MM.1S (cell line): ENCODE data around the gene NUTM2F.

Source experiments
- DNase-seq: peaks from one replicate; pipeline ENCODE4 v3.0.0-alpha.2; 2015
- H2AFZ ChIP-seq: fragments of 300-600 bp; sonication (generic); 2 replicates; pipeline ENCODE4 v1.6.0; 2016; ENCODE audit warnings: antibody characterized with exemption, low read length
- H3F3A ChIP-seq: fragments of 300-600 bp; sonication (generic); 2 replicates; pipeline ENCODE4 v1.6.1; 2016; ENCODE audit warnings: mild to moderate bottlenecking, antibody characterized with exemption, low read length, moderate library complexity, mixed read lengths; ENCODE audit not compliant: insufficient read depth
- H3K27ac ChIP-seq: fragments of 300-600 bp; sonication (generic); 2 replicates; pipeline ENCODE4 v1.5.1; 2016; ENCODE audit warnings: mild to moderate bottlenecking, low read length
- H3K27me3 ChIP-seq: fragments of 300-600 bp; sonication (generic); replicated peaks from 2 replicates; pipeline ENCODE4 v1.6.0; 2016; ENCODE audit warnings: low read length; ENCODE audit not compliant: insufficient read depth
- H3K36me3 ChIP-seq: fragments of 300-600 bp; sonication (generic); replicated peaks from 2 replicates; pipeline ENCODE4 v1.6.1; 2016; ENCODE audit warnings: mild to moderate bottlenecking, low read length, mixed read lengths; ENCODE audit not compliant: insufficient read depth
- H3K4me1 ChIP-seq: fragments of 300-600 bp; sonication (generic); 2 replicates; pipeline ENCODE4 v1.6.1; 2016; ENCODE audit warnings: low read length, mixed read lengths
- H3K4me2 ChIP-seq: fragments of 300-600 bp; sonication (generic); 2 replicates; pipeline ENCODE4 v1.6.0; 2016; ENCODE audit warnings: low read depth, low read length
- H3K4me3 ChIP-seq: fragments of 300-600 bp; sonication (generic); 2 replicates; pipeline ENCODE4 v1.5.1; 2016; ENCODE audit warnings: low read length, mixed read lengths
- H3K79me2 ChIP-seq: fragments of 300-600 bp; sonication (generic); 2 replicates; pipeline ENCODE4 v1.6.1; 2016; ENCODE audit warnings: mixed run types, low read length, mixed read lengths
- H3K9ac ChIP-seq: fragments of 300-600 bp; sonication (generic); 2 replicates; pipeline ENCODE4 v1.6.1; 2016; ENCODE audit warnings: low read length, mixed read lengths
- H3K9me2 ChIP-seq: fragments of 300-600 bp; sonication (generic); replicated peaks from 2 replicates; pipeline ENCODE4 v1.6.1; 2016; ENCODE audit warnings: mild to moderate bottlenecking, low read length, mixed read lengths; ENCODE audit not compliant: insufficient read depth
- H3K9me3 ChIP-seq: fragments of 300-600 bp; sonication (generic); replicated peaks from 2 replicates; pipeline ENCODE4 v1.6.1; 2016; ENCODE audit warnings: mild to moderate bottlenecking, low read length, mixed read lengths; ENCODE audit not compliant: insufficient read depth
- H4K20me1 ChIP-seq: fragments of 300-600 bp; sonication (generic); 2 replicates; pipeline ENCODE4 v1.6.1; 2016; ENCODE audit warnings: mild to moderate bottlenecking, low read length, moderate library complexity, mixed read lengths; ENCODE audit not compliant: insufficient read depth
- CTCF ChIP-seq: fragments of 300-600 bp; sonication (generic); IDR thresholded peaks from 2 replicates; pipeline ENCODE4 v1.5.1; 2016; ENCODE audit warnings: antibody characterized with exemption, low read length, mixed read lengths
- EZH2 ChIP-seq: fragments of 300-600 bp; sonication (generic); optimal IDR thresholded peaks from 2 replicates; pipeline ENCODE3; 2017; ENCODE audit warnings: low read depth, mild to moderate bottlenecking, antibody characterized with exemption, low read length, mixed read lengths
- EZH2phosphoT487 ChIP-seq: fragments of 300-600 bp; sonication (generic); IDR thresholded peaks from 2 replicates; pipeline ENCODE4 v1.6.1; 2018; ENCODE audit warnings: antibody characterized with exemption, low read length

NUTM2F gene

GRCh38 chr9:94298949-94299599 is 29.4 kb downstream of the NUTM2F start:
- H2AFZ ChIP-seq: no peak overlapping the region

GRCh38 chr9:94289691-94290090 is 38.8 kb downstream of the NUTM2F start:
- no peak overlapping the region for H3K9ac ChIP-seq
- no peak overlapping the region for H2AFZ ChIP-seq
- no peaks in the 10 kb centered on the region for H4K20me1 ChIP-seq
- H3K79me2 ChIP-seq: no peaks in the 10 kb centered on the region
- H3K4me1 ChIP-seq: no peaks in the 10 kb centered on the region
- no peaks in the 10 kb centered on the region for H3K9me2 ChIP-seq
- H3K27ac ChIP-seq: no peak overlapping the region
- no peaks in the 10 kb centered on the region for H3K9me3 ChIP-seq
- no peaks in the 10 kb centered on the region for H3K27me3 ChIP-seq
- TF ChIP-seq CTCF (no peak), EZH2phosphoT487 (no peak), EZH2 (no peak)
- no peak overlapping the region for H3K4me2 ChIP-seq
- no peak for DNase-seq
- H3F3A ChIP-seq: no peaks in the 10 kb centered on the region
- H3K36me3 ChIP-seq: no peaks in the 10 kb centered on the region
- H3K4me3 ChIP-seq: no peak overlapping the region

More at GRCh38 chr9:94298949-94299599, 29.4 kb downstream of the NUTM2F start:
- H3K27ac ChIP-seq: no peak overlapping the region
- no peaks in the 10 kb centered on the region for H4K20me1 ChIP-seq
- H3K79me2 ChIP-seq: no peaks in the 10 kb centered on the region
- H3K4me2 ChIP-seq: no peak overlapping the region
- no peaks in the 10 kb centered on the region for H3F3A ChIP-seq
- TF ChIP-seq CTCF (no peak), EZH2 (no peak), EZH2phosphoT487 (no peak)
- DNase-seq: no peak
- H3K9ac ChIP-seq: no peak overlapping the region
- no peaks in the 10 kb centered on the region for H3K36me3 ChIP-seq
- H3K27me3 ChIP-seq: no peaks in the 10 kb centered on the region
- no peaks in the 10 kb centered on the region for H3K4me1 ChIP-seq
- no peaks in the 10 kb centered on the region for H3K9me2 ChIP-seq
- H3K4me3 ChIP-seq: no peak overlapping the region
- no peaks in the 10 kb centered on the region for H3K9me3 ChIP-seq

- Histone ChIP-seq H3K9me3 (no peaks in the 10 kb centered on the region), H3K4me3 (no peak overlapping the region), H3K27me3 (no peaks in the 10 kb centered on the region), H3K4me2 (no peak overlapping the region), H3K79me2 (no peaks in the 10 kb centered on the region), H3K9ac (no peak overlapping the region), H3K27ac (no peak overlapping the region), H3K9me2 (no peaks in the 10 kb centered on the region), H2AFZ (no peak overlapping the region), H3K36me3 (no peaks in the 10 kb centered on the region), H3K4me1 (no peaks in the 10 kb centered on the region), H4K20me1 (no peaks in the 10 kb centered on the region), H3F3A (no peaks in the 10 kb centered on the region)
- TF ChIP-seq CTCF (no peak), EZH2 (no peak), EZH2phosphoT487 (no peak)
- DNase-seq: no peak
These were observed 40.4 kb downstream of the NUTM2F start for GRCh38 chr9:94287877-94288513.
